GM18526 (cell line): ENCODE results near the gene SUMF1.

Source experiments
- POLR2A ChIP-seq: IDR thresholded peaks from 3 replicates; pipeline ENCODE4 v1.6.1; 2011; ENCODE audit not compliant: insufficient read length; ENCODE audit errors: extremely low read depth

SUMF1 gene

DNA sequence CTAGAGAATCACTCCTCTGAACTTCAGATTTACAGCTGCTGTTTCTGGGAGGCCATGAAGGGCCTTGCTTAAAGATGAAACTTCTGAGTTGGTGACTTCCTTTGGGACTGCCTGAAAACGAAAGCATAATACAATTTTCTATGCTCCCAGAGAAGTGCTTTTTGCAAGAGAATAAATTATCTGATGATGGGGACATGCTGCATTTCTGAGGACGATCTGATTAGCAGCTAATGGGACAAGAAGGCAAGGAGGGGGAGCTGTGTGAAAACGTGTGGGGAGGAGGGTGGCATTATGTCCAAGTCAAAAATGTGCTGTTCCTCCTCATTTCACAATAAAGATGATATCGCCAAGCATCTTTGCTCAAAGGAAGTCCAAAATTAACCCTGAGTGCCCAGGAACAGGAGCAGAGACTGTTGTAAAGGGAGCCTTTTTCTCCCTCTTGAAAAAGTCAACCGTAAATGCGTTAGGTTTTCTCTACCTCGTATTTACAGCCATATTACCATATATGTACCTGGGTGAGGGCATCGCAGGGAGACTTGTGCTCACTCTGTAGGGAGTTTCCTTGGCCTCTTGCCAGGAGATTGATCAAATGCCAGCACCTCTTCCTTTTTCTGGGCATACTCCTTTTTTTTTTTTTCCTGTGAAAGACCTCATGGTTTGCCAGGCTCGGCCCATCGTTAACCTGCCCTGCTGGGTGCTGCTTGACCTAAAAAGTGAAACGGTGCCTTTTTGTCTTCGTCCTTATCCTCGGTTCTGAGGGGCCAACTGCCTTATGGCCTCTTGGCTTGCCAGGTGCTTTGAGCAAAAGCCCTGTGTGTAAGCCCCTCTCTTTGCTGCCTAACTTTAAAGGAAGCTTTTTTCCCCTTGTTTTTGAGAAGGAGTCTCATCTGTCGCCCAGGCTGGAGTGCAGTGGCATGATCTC is 37.5 kb upstream of the SUMF1 start:
- TF ChIP-seq POLR2A: no peak

GRCh38 chr3:4503050-4503449 is 36.0 kb upstream of the SUMF1 start:
- TF ChIP-seq POLR2A: no peak

- no peak for TF ChIP-seq POLR2A
Measured at GRCh38 chr3:4501927-4502326, 34.9 kb upstream of the SUMF1 start.

GRCh38 chr3:4501437-4501836 is 34.4 kb upstream of the SUMF1 start:
- no peak for TF ChIP-seq POLR2A

DNA sequence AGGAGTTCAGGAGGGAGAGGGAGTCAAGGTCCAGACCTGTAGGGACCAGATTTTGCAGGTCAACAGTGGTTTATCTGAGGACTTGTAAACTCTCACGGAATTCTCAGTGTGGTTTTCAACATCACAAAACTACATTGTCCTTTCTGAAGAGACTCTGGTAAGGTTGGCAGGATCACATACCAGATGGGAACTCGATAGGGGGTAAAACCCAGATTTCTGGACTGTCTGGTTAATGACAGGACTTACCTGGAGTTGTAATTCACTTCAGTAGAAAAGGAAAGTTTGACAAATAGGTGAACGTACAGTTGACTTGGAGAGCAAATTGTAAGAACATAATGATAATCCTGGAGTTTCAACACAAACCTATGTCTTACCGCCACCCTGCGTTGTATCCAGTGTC is 31.4 kb upstream of the SUMF1 start:
- TF ChIP-seq POLR2A: no peak

- no peak for TF ChIP-seq POLR2A
Measured at GRCh38 chr3:4497843-4498324, 30.8 kb upstream of the SUMF1 start.

DNA sequence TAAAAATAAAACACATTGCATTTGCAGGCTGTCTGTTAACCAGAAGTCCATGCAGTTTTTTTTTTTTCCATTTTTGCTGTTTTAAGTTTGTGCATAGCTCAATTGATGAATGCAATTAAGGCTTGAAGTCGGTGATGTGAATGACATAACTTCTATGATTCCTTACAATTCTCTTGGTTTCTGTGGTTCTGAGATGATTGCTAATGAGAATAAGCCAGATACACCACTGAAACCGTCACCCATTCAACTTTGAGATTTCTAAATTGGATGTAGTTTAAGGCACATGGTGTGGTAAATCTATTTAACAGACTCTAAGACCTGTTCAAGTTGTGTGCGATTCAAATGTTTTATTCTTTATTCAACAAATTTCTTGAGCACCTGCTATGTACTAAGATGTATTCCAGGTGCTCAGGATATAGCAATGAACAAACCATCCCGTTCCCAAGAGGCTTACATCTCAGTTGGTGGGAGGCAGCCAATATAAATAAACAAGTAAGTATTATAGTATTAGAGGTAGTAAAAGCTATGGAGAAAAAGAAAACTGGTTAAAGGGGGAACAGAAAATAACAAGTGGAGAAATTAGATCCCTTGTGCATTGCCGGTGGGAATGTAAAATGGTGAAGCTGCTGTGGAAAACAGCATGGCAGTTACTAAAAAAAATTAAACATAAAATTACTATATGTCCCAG is 30.1 kb upstream of the SUMF1 start:
- no peak for TF ChIP-seq POLR2A

- no peak for TF ChIP-seq POLR2A
Measured at GRCh38 chr3:4496087-4496452, 29.0 kb upstream of the SUMF1 start.

- TF ChIP-seq POLR2A: no peak
Measured at GRCh38 chr3:4495294-4496086, 28.4 kb upstream of the SUMF1 start.

- TF ChIP-seq POLR2A: no peak
Measured at GRCh38 chr3:4494895-4495264, 27.8 kb upstream of the SUMF1 start.

- TF ChIP-seq POLR2A: peak; percentile 19
Measured at GRCh38 chr3:4493941-4494894, 27.1 kb upstream of the SUMF1 start.

DNA sequence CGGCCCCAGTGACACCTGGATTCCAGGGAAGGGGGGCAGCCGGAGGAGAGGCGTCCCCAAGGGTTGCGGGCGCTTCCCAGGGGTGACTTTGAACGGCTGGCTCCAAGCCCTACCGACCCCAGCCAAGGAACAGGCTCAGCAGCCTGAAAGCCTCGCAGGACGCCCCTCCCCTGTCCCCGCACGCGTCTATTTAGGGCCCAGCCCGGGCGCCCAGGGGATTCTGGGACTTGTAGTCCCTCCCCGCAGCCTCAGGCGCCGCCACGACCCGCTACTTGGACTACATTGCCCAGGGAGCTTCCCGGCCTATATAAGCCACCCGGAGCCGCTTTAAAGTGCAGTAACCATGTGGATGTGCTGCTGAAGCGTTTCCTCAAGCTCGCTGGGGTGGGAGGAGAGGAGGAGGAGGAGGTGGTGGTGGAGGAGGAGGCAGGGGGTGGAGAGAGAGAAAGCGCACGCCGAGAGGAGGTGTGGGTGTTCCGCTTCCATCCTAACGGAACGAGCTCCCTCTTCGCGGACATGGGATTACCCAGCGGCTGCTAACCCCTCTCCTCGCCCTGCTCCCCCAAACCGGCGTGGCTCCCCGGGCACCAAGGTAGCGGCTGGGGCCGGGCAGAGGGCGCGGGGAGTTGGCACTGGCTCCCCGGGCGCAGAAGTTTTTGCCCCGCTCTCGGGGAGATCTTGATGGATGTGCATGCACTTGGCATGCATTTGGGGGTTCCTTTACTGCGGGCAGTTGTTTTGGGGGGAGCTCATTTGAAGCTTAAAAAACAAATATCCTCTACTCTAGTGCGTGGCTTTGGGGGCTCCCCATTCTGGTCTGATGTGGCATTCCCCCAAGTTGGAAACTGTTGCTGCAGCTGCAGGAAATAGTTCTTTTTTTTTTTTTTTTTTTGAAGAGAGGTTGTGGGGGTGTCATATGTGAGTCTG is 26.2 kb upstream of the SUMF1 start, which contains the start of gene ITPR1:
Gene ITPR1, plus strand, starts transcription at position 335 of the 927 bp plus-strand sequence. CDS start 23,144 bp downstream, outside the sequence.
- peak; percentile 99 for TF ChIP-seq POLR2A

DNA sequence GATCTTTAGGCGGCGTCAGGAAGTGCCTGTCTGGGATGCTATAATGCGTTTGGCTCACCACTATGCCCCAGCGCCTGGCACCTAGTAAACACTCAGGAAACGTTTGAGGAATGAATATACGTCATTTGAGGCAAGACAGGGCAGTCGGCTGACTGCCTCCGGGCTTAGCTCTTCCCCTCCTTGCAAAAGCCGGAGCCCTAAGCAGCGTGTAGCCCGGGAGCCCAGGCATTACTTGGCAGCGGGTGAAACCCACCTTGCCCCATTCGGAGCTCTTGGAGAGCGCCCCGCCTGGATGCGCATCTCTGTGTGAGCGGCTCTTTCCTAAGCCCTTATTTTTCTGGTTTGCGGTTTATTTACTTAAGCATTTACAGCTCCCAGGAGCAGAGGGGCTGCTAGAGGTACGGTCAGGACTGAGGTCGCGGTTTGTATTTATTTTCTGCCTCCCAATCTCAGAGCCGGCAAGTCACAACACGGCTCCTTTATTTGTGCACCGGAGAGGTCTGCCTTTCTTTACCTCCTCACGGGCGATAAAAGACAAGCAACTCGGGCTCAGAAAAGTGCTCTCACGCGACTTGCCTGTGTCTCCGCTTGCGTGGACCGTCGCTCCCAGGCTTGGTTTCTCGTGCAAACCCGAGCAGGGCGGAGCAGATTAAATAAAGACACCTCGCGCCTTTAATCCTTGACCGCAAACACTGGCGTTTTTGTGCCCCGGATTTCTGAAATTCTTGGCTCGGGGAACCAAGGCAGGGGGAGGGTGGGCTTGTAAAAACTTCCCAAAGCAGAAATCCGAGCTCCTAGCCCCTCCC is 25.3 kb upstream of the SUMF1 start:
- TF ChIP-seq POLR2A: no peak

GRCh38 chr3:4491855-4492207 is 24.8 kb upstream of the SUMF1 start:
- TF ChIP-seq POLR2A: no peak
